ENCODE results near the gene HOXA1.
A peak's percentile ranks its signal among the peaks of the same experiment; 100 is the strongest.

The HOXA1 gene

GRCh38 chr7:27095897-27096767, at the start of gene HOXA1:
HOXA1 (minus strand) TSS chr7:27096000; CDS start chr7:27095912, 88 bp downstream.
- DNase-seq (ENCODE audit: low read depth) = peak; percentile 63

GRCh38 chr7:27145165-27145913, 49.5 kb upstream of the HOXA1 start:
- DNase-seq (ENCODE audit: low read depth) = no peak

- no peak for DNase-seq (ENCODE audit: low read depth)
These were observed 49.0 kb upstream of the HOXA1 start for GRCh38 chr7:27144781-27145164.

- no peak for DNase-seq (ENCODE audit: low read depth)
These were observed 48.4 kb upstream of the HOXA1 start for GRCh38 chr7:27143950-27144780.

GRCh38 chr7:27143023-27143949, 47.5 kb upstream of the HOXA1 start, which contains the start of gene HOXA5:
HOXA5 (minus strand) TSS chr7:27143681; CDS start chr7:27143607, 74 bp downstream.
- no peak for DNase-seq (ENCODE audit: low read depth)

GRCh38 chr7:27142580-27143022, 46.8 kb upstream of the HOXA1 start:
- DNase-seq (ENCODE audit: low read depth) = no peak

- no peak for DNase-seq (ENCODE audit: low read depth)
These were observed 46.3 kb upstream of the HOXA1 start for GRCh38 chr7:27141923-27142579.

GRCh38 chr7:27141137-27141922, 45.5 kb upstream of the HOXA1 start:
- no peak for DNase-seq (ENCODE audit: low read depth)

GRCh38 chr7:27140126-27140857, 44.5 kb upstream of the HOXA1 start:
- DNase-seq (ENCODE audit: low read depth) = no peak

GRCh38 chr7:27139334-27140125, 43.7 kb upstream of the HOXA1 start:
- DNase-seq (ENCODE audit: low read depth) = no peak

- DNase-seq (ENCODE audit: low read depth) = no peak
These were observed 43.2 kb upstream of the HOXA1 start for GRCh38 chr7:27138985-27139333.

- no peak for DNase-seq (ENCODE audit: low read depth)
These were observed 42.7 kb upstream of the HOXA1 start for GRCh38 chr7:27138472-27138871.

GRCh38 chr7:27137640-27138315, 42.0 kb upstream of the HOXA1 start:
- no peak for DNase-seq (ENCODE audit: low read depth)

GRCh38 chr7:27134392-27134791, 38.6 kb upstream of the HOXA1 start:
- DNase-seq (ENCODE audit: low read depth) = no peak

GRCh38 chr7:27133409-27134231, 37.8 kb upstream of the HOXA1 start:
- DNase-seq (ENCODE audit: low read depth) = no peak

GRCh38 chr7:27132978-27133377, 37.2 kb upstream of the HOXA1 start:
- no peak for DNase-seq (ENCODE audit: low read depth)

GRCh38 chr7:27132214-27132613, 36.4 kb upstream of the HOXA1 start:
- no peak for DNase-seq (ENCODE audit: low read depth)

Data from activated T-cell treated with anti-CD3 and anti-CD28 coated beads for 24 hours (primary cell).